Stimulated activated CD8-positive, alpha-beta memory T cell treated with anti-CD3 and anti-CD28 coated beads, Interleukin-15, amount 100 ng/mL, for 24 hours (primary cell): ENCODE results near the gene NHP2.

Experiments used
- DNase-seq: peaks from one replicate; pipeline ENCODE4 v3.0.0-alpha.2; 2020; ENCODE audit warnings: low read depth

The NHP2 gene

DNA sequence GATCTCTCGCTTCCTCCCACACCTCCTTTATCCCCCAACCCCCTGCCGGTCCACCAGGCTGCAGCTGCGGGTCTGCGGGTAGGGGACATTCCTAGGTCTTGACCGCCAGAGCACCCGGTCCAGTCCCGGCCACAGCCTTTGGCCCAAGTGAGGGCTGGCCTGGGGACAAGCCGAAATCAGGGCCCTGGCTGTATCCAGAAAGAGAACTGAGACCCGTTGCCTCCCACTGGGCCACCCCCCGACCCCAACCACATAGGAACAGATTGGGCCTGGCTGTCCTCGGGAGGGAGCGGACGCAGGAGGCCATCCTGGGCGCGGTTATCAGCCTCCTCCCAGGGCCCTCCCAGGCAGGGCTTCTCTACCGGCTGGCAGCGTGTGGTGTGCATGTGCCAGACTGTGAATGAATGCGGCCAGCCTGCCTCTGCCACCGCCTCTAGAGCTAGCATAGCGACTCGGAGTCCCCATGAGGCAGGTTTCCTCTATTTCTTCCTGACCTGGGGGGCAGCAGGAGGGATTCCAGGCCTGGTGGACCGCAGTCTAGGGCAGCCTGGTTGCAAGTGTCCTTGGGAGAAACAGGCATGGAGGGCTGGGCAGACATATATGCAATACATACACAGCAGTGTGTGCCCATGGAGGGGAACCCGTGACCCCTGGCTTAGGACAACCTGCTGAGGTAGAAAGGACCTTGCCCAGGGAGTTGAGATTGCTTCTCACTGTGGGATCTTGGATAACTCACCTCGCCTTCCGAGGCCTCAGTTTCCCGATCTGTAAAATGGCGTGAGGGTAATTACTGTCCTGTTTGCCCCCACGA, 39.2 kb downstream of the NHP2 start:
- no peak for DNase-seq

DNA sequence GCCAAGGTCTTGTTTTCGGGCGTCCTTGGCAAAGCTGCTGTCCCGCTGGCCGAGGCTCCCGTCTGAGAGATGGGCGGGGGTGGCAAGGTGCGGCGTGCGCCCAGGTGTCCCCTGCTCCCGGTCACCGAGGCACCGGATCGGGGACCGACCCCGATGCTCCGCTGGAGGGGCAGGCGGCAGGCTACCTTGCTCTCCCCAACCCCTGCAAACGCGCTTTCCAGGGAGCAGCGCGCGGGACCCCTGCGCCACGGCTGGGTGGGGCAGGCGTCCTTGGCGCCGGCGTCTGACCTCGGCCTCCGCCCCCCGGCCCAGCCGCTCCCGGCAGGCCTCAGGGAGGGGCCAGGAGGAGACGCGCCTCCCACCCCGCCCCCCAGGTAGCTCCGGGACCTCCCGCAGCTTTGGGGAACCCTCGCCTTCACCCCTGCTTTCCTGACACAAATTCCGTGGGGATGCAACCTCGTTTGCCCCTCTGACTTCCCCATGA, 39.8 kb downstream of the NHP2 start:
- no peak for DNase-seq

DNA sequence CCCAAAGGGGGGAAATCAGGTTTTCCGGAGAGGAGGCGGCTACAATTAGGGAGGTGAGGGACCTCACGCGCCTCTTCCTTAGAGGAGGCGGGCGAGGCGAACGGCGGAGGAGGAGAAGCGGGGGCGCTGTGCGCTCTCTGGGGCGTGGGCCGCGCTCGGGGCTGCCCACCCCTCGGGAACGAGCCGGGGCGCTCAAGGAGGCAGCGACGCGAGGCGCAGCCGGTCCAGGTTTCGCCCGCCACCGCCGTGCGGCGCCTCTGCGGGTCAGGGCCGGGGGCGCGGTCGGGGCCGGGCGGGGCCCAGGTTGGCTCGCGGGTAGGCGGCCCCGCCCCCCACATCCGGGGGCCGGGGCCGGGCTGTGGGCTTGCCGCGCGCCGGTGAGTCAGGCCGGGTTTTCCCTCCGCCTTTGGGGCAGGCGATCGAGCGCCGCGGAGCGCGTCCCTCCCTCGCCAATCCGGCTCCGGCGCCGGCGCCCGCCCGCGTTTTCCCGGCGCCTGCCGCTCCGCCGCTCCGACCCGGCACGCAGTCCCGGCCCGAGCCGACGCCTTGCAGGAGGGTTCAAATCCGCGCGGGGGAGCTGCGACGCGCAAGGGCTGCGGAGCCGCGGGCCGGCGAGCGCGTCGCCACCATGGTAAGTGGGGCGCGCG, 40.4 kb downstream of the NHP2 start, which contains the start of gene N4BP3:
N4BP3 (plus strand) TSS at position 392 of the 647 bp plus-strand sequence. CDS start 6,052 bp downstream, outside the sequence.
- peak; percentile 55 for DNase-seq

- no peak for DNase-seq
Measured at GRCh38 chr5:178112545-178112944, 41.1 kb downstream of the NHP2 start.

GRCh38 chr5:178111925-178112324, 41.8 kb downstream of the NHP2 start:
- DNase-seq: no peak

DNA sequence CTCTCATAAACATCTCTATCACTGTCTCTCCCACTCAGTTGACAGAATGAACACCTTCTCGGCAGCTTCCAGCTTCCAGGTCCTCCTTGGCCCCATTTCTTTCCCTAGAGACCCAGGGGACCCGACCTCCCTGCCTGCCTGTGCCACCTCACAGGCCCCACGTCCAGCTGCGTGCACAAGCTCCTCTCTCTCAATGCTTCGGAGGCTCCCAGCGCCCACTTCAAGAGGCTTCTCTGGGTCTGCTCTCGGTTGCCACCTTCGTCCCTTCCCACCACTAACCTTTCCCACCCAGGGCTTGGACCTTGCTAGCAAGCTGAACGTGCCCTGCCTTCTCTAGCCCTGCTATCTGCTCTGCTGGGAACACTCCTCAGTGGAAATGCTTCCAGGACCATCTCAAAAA, 43.2 kb downstream of the NHP2 start:
- DNase-seq: no peak

GRCh38 chr5:178108966-178109365, 44.7 kb downstream of the NHP2 start:
- no peak for DNase-seq

DNA sequence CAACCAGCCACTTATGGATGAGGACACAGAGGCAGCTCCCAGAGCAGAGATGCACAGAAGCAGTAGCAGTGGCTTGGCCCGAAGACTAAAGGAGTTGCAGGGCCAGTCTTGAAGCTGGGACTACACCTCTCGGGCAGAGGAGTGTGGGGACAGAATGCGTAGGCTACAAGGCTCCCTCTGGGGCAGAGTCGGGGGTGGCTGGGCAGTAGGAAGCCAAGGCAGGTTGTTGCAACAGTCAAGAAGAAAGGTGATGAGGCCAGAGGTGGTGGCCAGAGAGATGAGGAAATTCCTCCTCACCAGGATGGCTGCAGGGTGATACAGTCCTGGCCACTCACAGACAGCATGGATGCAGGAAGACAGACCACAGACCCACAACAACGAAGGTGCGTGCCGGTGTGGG, 45.2 kb downstream of the NHP2 start:
- DNase-seq: no peak

DNA sequence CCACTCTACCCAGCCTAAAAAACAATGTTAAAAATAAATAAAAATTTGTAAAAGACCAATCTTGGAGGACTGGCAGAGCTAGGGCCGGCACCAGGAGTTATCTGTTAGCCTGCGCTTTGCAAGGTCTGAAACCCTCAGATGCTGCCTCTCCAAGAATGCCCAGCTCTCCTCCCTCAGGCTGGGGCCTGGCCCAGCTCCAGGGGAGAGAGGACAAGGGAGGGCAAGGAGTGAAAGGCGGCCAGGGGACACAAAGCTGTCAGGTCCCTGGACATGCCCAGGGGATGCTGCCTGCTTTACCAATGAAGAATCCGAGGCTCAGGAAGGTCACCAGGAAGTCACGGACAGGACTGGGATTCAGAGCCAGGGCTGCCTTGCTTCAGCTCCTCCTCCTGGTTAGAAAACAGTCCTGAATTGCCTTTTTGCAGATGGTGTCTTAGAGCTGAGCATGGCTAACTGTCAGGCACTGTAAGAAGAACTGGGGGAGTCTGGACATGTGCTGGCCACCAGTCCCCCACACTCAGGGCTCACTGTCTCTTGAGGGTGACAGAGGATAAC, 45.9 kb downstream of the NHP2 start:
- DNase-seq: no peak

- DNase-seq: no peak
Measured at GRCh38 chr5:178106556-178107239, 47.0 kb downstream of the NHP2 start.

GRCh38 chr5:178106086-178106485, 47.6 kb downstream of the NHP2 start:
- DNase-seq: no peak

DNA sequence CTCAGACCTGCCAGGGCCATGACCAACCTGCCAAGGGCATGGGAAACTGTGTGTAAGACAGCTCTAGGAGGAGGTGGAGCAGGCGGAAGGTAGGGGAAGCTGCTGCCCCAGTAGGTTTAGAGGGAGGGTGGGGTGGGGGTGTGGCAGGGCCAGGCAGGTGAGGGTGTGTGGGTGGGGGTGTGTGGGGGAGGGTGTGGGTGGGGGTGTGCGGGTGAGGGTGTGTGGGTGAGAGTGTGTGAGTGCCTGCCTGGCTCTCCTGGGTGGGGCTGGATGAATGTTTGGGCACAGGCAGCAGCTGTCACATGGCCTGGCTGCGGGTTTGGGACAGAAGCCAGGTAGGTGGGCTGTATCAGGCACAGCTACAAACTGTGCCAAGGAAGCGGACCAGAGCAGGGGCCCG, 49.2 kb downstream of the NHP2 start:
- no peak for DNase-seq

DNA sequence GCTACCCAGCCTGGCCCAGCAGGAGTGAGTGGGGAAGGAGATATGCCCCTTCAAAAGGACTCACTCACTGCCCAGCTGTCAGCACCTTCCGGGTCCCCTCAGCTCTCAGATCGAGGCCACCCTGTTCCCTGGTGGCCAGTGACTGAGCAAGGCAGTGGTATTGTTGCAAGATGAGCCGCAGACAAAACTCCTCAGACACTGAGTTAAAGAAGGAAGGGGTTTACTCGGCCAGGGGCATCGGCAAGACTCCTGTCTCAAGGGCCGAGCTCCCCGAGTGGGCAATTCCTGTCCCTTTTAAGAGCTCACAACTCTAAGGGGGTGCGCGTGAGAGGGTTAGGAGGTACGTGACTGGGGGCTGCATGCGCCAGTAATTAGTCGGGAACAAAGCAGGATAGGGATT, 50.1 kb downstream of the NHP2 start:
- DNase-seq: no peak
